ENCODE results near the gene GRB10. TPM values are rescaled to one million over a fixed set of nuclear protein-coding genes. Genes with fewer than 3 reads are reported as not detected.

The GRB10 gene
- total and polyA plus RNA-seq, 2 donors (not counting 3 experiments of a cell fraction or from before 2014, with no cell fraction given): 43.7 to 240 TPM

DNA sequence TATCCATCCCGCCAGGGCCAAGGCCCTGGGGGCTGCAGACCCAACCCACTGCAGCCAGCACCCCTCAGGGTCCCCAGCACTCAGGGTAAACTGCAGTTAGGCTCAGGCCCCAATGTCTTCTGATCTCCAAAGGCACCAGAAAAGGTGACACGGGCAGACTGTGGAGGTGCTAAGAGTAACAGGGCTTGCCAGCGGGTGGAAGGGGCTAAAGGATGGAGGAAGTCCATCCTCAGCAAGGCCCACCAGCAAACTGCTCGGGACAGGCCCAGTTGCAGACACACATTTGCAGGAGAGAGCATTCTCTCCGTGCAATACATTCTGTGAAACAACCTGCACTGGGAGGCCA lies 121.9 kb downstream of the GRB10 start:
- no peak overlapping the region for H2AFZ ChIP-seq (ENCODE audit: low read depth, low read length)
- peaks cover 60% of the 10 kb centered on the region for H3K79me2 ChIP-seq (ENCODE audit: control insufficient read depth, insufficient read depth, low read length)
- DNase-seq (ENCODE audit: low read depth, low spot score): no peak
- H3K9me3 ChIP-seq (replicated peaks; ENCODE audit: control insufficient read depth, insufficient read depth, low read length): no peaks in the 10 kb centered on the region
- no peak for FAIRE-seq
- H4K20me1 ChIP-seq (replicated peaks; ENCODE audit: control insufficient read depth, extremely low read depth, insufficient read depth, low read length): no peaks in the 10 kb centered on the region
- TF ChIP-seq FOS (IDR thresholded peaks at IDR 0.05; ENCODE audit: borderline replicate concordance, insufficient read depth, low read length) (no peak), POLR2AphosphoS5 (IDR thresholded peaks at IDR 0.05; ENCODE audit: insufficient read depth, low read depth, low read length) (no peak), POLR2A (IDR thresholded peaks at IDR 0.05; ENCODE audit: low read depth, low read length) (no peak), EZH2 (IDR thresholded peaks at IDR 0.05; ENCODE audit: borderline replicate concordance, low read depth, low read length, severe bottlenecking) (no peak), JUN (IDR thresholded peaks at IDR 0.05; ENCODE audit: borderline replicate concordance, insufficient read depth, insufficient read length, low read depth) (no peak), MYC (IDR thresholded peaks at IDR 0.05; ENCODE audit: low read depth, low read length) (no peak), GATA2 (IDR thresholded peaks at IDR 0.05; ENCODE audit: insufficient read depth, insufficient read length, low read depth, low read length) (no peak)
- TF ChIP-seq, protein P1, sequence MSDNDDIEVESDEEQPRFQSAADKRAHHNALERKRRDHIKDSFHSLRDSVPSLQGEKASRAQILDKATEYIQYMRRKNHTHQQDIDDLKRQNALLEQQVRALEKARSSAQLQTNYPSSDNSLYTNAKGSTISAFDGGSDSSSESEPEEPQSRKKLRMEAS (IDR thresholded peaks at IDR 0.05; ENCODE audit: insufficient read depth, insufficient read length): no peak
- TF ChIP-seq, protein P2, sequence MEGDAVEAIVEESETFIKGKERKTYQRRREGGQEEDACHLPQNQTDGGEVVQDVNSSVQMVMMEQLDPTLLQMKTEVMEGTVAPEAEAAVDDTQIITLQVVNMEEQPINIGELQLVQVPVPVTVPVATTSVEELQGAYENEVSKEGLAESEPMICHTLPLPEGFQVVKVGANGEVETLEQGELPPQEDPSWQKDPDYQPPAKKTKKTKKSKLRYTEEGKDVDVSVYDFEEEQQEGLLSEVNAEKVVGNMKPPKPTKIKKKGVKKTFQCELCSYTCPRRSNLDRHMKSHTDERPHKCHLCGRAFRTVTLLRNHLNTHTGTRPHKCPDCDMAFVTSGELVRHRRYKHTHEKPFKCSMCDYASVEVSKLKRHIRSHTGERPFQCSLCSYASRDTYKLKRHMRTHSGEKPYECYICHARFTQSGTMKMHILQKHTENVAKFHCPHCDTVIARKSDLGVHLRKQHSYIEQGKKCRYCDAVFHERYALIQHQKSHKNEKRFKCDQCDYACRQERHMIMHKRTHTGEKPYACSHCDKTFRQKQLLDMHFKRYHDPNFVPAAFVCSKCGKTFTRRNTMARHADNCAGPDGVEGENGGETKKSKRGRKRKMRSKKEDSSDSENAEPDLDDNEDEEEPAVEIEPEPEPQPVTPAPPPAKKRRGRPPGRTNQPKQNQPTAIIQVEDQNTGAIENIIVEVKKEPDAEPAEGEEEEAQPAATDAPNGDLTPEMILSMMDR (IDR thresholded peaks at IDR 0.05; ENCODE audit: extremely low read depth in 1 of 2, insufficient read depth in 1 of 2, low read depth in 1 of 2, low read length in 2 of 2): no peak
- no peaks in the 10 kb centered on the region for H3K27me3 ChIP-seq (ENCODE audit: control insufficient read depth in 2 of 2, insufficient read depth in 2 of 2, low read length in 2 of 2)
- ChIA-PET CTCF (no interaction called here), POLR2A (no interaction called here)
- no peak overlapping the region for H3K27ac ChIP-seq (ENCODE audit: insufficient read depth, low read depth, low read length)
- peaks cover 46% of the 10 kb centered on the region for H3K4me1 ChIP-seq (ENCODE audit: control insufficient read depth, extremely low read depth, insufficient read depth, low read length)
- H3K4me3 ChIP-seq (replicated peaks in 1 of 3; ENCODE audit: insufficient read depth in 1 of 3, low read depth in 1 of 3, low read length in 3 of 3): no peak overlapping the region
- H3K9ac ChIP-seq (replicated peaks; ENCODE audit: extremely low read depth, insufficient read depth, low read length): no peak overlapping the region
- peaks cover 4 to 40% of the 10 kb centered on the region in 2 experiments for H3K36me3 ChIP-seq (ENCODE audit: control insufficient read depth in 2 of 2, extremely low read depth in 1 of 2, insufficient read depth in 2 of 2, low read length in 2 of 2)
- no TSS peak for BruUV-seq (replicated peaks)
- dilution Hi-C loops (cut with MboI; ENCODE audit: extremely low pct_ligation_motif_present, low sequenced_read_pairs) (no loop called here), intact Hi-C loops (cut with micrococcal nuclease) (no loop called here)
- no peak overlapping the region for H3K4me2 ChIP-seq (ENCODE audit: insufficient read depth, low read length)
- no peaks in the 10 kb centered on the region for H3K9me1 ChIP-seq (replicated peaks; ENCODE audit: control insufficient read depth, extremely low read depth, insufficient read depth, low read length)

All from endothelial cell of umbilical vein (primary cell).